Keratinocyte (primary cell): ENCODE data around the gene S1PR4. TPM values are rescaled to one million over a fixed set of nuclear protein-coding genes. Genes with fewer than 3 reads are reported as not detected.

Source experiments
- DNase-seq: peaks from one replicate; pipeline ENCODE4 v3.0.0-alpha.2; 2011; ENCODE audit warnings: low read depth, missing footprints, low spot score
- FAIRE-seq: peaks from 2 replicates; lab custom pipeline; 2011; peaks lifted over from hg19 to GRCh38; lab: Jason Lieb, UNC
- H2AFZ ChIP-seq: 2 replicates; pipeline ENCODE4 v1.6.0; 2012; ENCODE audit warnings: low read length, control low read depth, inconsistent platforms; ENCODE audit not compliant: control insufficient read depth
- H3K27ac ChIP-seq: 2 replicates; pipeline ENCODE4 v1.5.1; 2011; ENCODE audit warnings: low read length; ENCODE audit not compliant: control insufficient read depth, insufficient read depth
- H3K27me3 ChIP-seq: 3 replicates; pipeline ENCODE4 v1.6.0; 2011; ENCODE audit warnings: low read length; ENCODE audit not compliant: control insufficient read depth, insufficient read depth; ENCODE audit errors: extremely low read depth
- H3K36me3 ChIP-seq, 2 experiments: 2 replicates in 1 of 2; 3 replicates in 1 of 2; pipeline ENCODE4 v1.5.1; 2011; ENCODE audit warnings: low read length in 2 of 2, mild to moderate bottlenecking in 1 of 2; ENCODE audit not compliant: control insufficient read depth in 2 of 2, insufficient read depth in 2 of 2; ENCODE audit errors: extremely low read depth in 1 of 2
- H3K4me1 ChIP-seq: 3 replicates; pipeline ENCODE4 v1.5.1; 2011; ENCODE audit warnings: low read length; ENCODE audit not compliant: control insufficient read depth, insufficient read depth; ENCODE audit errors: extremely low read depth
- H3K4me2 ChIP-seq: 3 replicates; pipeline ENCODE4 v1.6.0; 2011; ENCODE audit warnings: low read depth, low read length; ENCODE audit not compliant: control insufficient read depth, insufficient read depth; ENCODE audit errors: extremely low read depth
- H3K4me3 ChIP-seq, 3 experiments: fragments of 200-600 bp in 1 of 3; sonication (generic) in 1 of 3; 2 replicates in 2 of 3; 3 replicates in 1 of 3; pipeline ENCODE4 v1.5.1; 2011 to 2016; ENCODE audit warnings: low read length in 3 of 3, mild to moderate bottlenecking in 3 of 3, control low read depth in 2 of 3, inconsistent platforms in 1 of 3, low read depth in 1 of 3, mixed read lengths in 1 of 3, mixed run types in 1 of 3, moderate library complexity in 1 of 3; ENCODE audit not compliant: control insufficient read depth in 2 of 3, insufficient read depth in 2 of 3; ENCODE audit errors: extremely low read depth in 1 of 3
- H3K79me2 ChIP-seq: 2 replicates; pipeline ENCODE4 v1.6.0; 2012; ENCODE audit warnings: low read length; ENCODE audit not compliant: control insufficient read depth, insufficient read depth
- H3K9ac ChIP-seq: 3 replicates; pipeline ENCODE4 v1.6.0; 2011; ENCODE audit warnings: low read length; ENCODE audit not compliant: control insufficient read depth, insufficient read depth; ENCODE audit errors: extremely low read depth
- H3K9me1 ChIP-seq: 3 replicates; pipeline ENCODE4 v1.6.0; 2011; ENCODE audit warnings: low read length; ENCODE audit not compliant: control insufficient read depth, insufficient read depth; ENCODE audit errors: extremely low read depth
- H3K9me3 ChIP-seq: 2 replicates; pipeline ENCODE4 v1.5.1; 2012; ENCODE audit warnings: low read depth, low read length; ENCODE audit not compliant: control insufficient read depth
- H4K20me1 ChIP-seq: 3 replicates; pipeline ENCODE4 v1.6.0; 2011; ENCODE audit warnings: low read length; ENCODE audit not compliant: control insufficient read depth, insufficient read depth; ENCODE audit errors: extremely low read depth
- EZH2 ChIP-seq: IDR thresholded peaks from one replicate; pipeline ENCODE4 v1.6.1; 2012; ENCODE audit warnings: inconsistent platforms, mild to moderate bottlenecking, low read length, moderate library complexity
- dilution Hi-C: fragments of 300-500 bp; cut with MboI; formaldehyde crosslinking; loops from one replicate; pipeline ENCODE4 v1.7.0; 2020; ENCODE audit warnings: low sequenced_read_pairs; ENCODE audit not compliant: extremely low pct_ligation_motif_present
- polyA plus RNA-seq, 5 experiments: library from polyadenylated mRNA; depleted of rRNA in 3 of 5; stranded (reverse) in 3 of 5; stranded (forward) in 1 of 5; unstranded in 1 of 5; fragments of >200 nt; gene quantifications; 1 replicate in 1 of 5; 2 replicates in 3 of 5; 3 replicates in 1 of 5; pipeline versions ENCODE4 v1.2.1 to v1.2.3, GENCODE V29; 2011 to 2012; ENCODE audit warnings: missing spikeins in 2 of 5, low read depth in 1 of 5, low replicate concordance in 1 of 5
- TF ChIP-seq, protein P1 (sequence below), 3 experiments: IDR thresholded peaks in 1 of 3; conservative IDR thresholded peaks in 1 of 3; optimal IDR thresholded peaks in 1 of 3; 2 replicates in 2 of 3; 3 replicates in 1 of 3; pipeline versions ENCODE3 to v1.5.1; 2011; ENCODE audit warnings: low read length in 3 of 3, mild to moderate bottlenecking in 3 of 3, moderate library complexity in 2 of 3, control low read depth in 1 of 3, inconsistent platforms in 1 of 3; ENCODE audit not compliant: insufficient read depth in 2 of 3; ENCODE audit errors: extremely low read depth in 1 of 3

S1PR4 gene
- polyA plus RNA-seq, 1 donor (not counting 4 experiments of a cell fraction or from before 2014, with no cell fraction given) = 0.08 TPM

DNA sequence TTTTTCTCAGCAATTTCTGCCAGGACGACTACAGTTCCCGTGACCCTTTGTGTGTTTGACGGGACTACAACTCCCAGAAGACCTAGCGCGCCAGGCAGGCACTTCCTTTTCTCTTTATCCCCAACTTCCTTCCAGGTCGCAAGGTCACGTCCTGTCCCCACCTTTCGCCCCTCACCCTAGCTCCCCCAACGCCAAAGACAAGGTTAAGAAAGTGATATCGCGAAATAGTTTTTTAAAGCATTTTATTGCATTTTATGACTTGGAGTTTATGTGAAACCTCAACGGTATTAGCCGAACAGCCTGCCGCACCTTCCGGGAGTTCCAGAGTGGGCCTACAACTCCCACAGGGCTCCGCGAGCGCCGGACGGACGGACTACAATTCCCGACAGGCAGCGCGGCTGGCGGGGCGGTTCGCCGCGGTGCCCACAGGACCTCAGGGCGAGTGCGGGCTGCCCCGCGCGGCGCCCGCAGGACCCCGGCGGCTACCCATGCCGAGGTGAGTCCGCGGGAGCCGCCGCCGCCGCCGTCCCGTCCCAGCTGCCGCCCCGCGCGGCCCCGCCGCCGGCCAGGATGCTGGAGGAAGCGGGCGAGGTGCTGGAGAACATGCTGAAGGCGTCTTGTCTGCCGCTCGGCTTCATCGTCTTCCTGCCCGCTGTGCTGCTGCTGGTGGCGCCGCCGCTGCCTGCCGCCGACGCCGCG is 7.0 kb downstream of the S1PR4 start, which contains the start of gene NCLN:
Gene NCLN (plus strand): TSS at position 470 of the 699 bp plus-strand sequence. CDS start 101 bp downstream, at position 571.
- Histone ChIP-seq H3K4me3 (peak within 1 kb of the TSS; percentile 72 to 92 (median 76)), H3K9ac (peak within 1 kb of the TSS; percentile 80), H3K79me2 (peaks cover 48% of the 10 kb centered on the region), H3K9me3 (no peaks in the 10 kb centered on the region), H3K4me1 (peaks cover 24% of the 10 kb centered on the region), H3K36me3 (peaks cover 0 to 4% of the 10 kb centered on the region in 2 experiments), H3K9me1 (no peaks in the 10 kb centered on the region), H3K27ac (peak within 1 kb of the TSS; percentile 78), H2AFZ (peak within 1 kb of the TSS; percentile 76), H4K20me1 (peaks cover 13% of the 10 kb centered on the region), H3K27me3 (no peaks in the 10 kb centered on the region), H3K4me2 (peak within 1 kb of the TSS; percentile 96)
- dilution Hi-C loops = no loop called here
- peak; percentile 88 for FAIRE-seq
- peak; percentile 67 for DNase-seq
- no peak for TF ChIP-seq EZH2
- TF ChIP-seq, protein P1, sequence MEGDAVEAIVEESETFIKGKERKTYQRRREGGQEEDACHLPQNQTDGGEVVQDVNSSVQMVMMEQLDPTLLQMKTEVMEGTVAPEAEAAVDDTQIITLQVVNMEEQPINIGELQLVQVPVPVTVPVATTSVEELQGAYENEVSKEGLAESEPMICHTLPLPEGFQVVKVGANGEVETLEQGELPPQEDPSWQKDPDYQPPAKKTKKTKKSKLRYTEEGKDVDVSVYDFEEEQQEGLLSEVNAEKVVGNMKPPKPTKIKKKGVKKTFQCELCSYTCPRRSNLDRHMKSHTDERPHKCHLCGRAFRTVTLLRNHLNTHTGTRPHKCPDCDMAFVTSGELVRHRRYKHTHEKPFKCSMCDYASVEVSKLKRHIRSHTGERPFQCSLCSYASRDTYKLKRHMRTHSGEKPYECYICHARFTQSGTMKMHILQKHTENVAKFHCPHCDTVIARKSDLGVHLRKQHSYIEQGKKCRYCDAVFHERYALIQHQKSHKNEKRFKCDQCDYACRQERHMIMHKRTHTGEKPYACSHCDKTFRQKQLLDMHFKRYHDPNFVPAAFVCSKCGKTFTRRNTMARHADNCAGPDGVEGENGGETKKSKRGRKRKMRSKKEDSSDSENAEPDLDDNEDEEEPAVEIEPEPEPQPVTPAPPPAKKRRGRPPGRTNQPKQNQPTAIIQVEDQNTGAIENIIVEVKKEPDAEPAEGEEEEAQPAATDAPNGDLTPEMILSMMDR (optimal IDR thresholded peaks at IDR 0.05 in 1 of 3, IDR thresholded peaks at IDR 0.05 in 1 of 3, conservative IDR thresholded peaks at IDR 0.05 in 1 of 3; ENCODE audit: extremely low read depth in 1 of 3, insufficient read depth in 2 of 3, low read length in 3 of 3) = no peak

DNA sequence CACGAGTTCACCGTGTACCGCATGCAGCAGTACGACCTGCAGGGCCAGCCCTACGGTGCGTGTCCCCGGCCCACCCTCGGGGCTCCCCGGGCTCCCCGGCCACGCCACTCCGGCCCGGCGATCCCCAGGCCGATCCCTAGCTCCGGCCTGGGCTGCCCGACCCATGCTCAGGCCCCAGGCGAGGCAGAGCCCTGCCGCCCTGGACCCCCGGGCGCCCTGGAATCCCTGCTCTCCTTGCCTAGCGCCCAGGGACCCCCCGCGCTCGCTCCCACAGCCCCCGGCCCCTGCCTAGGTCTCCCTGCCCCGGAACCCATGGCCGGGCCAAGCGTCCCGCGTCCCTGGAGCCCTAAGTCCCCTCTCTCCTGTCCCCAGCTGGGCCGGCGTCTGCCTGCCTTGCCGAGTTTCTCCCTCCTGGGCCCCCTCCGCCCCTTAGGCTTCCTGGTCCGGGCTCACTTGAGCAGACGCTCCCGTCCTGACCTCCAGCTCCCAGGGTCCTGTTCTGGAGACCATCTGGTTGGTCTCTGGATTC is 7.7 kb downstream of the S1PR4 start:
- H3K9me1 ChIP-seq = no peaks in the 10 kb centered on the region
- H3K36me3 ChIP-seq = peaks cover 0 to 5% of the 10 kb centered on the region in 2 experiments
- no peaks in the 10 kb centered on the region for H3K9me3 ChIP-seq
- H3K27me3 ChIP-seq = no peaks in the 10 kb centered on the region
- dilution Hi-C loops = no loop called here
- H3K4me1 ChIP-seq = peaks cover 21% of the 10 kb centered on the region
- peak overlapping the region; percentile 69 for H2AFZ ChIP-seq
- H4K20me1 ChIP-seq = peaks cover 15% of the 10 kb centered on the region
- H3K4me2 ChIP-seq = peak overlapping the region; percentile 96
- no peak for DNase-seq
- H3K4me3 ChIP-seq = peak overlapping the region; percentile 72 to 92 (median 76)
- TF ChIP-seq EZH2 = no peak
- TF ChIP-seq, protein P1 (optimal IDR thresholded peaks at IDR 0.05 in 1 of 3, IDR thresholded peaks at IDR 0.05 in 1 of 3, conservative IDR thresholded peaks at IDR 0.05 in 1 of 3; ENCODE audit: extremely low read depth in 1 of 3, insufficient read depth in 2 of 3, low read length in 3 of 3) = no peak
- peak overlapping the region; percentile 78 for H3K27ac ChIP-seq
- H3K9ac ChIP-seq = peak overlapping the region; percentile 80
- no peak for FAIRE-seq
- peaks cover 54% of the 10 kb centered on the region for H3K79me2 ChIP-seq
